Progenitor cell of endocrine pancreas (in vitro differentiated cells): ENCODE measurements around the gene BARHL2. TPM values are rescaled to one million over a fixed set of nuclear protein-coding genes. Genes with fewer than 3 reads are reported as not detected.

ENCODE experiments used
- DNase-seq: peaks from one replicate; pipeline ENCODE4 v3.0.0; 2021; ENCODE audit warnings: low spot score; ENCODE audit not compliant: unreplicated experiment
- H3K27ac Mint-ChIP-seq: 2 replicates; pipeline ENCODE4 v1.8.0; 2021; ENCODE audit warnings: mild to moderate bottlenecking, moderate library complexity, mixed read lengths
- H3K27me3 Mint-ChIP-seq: 2 replicates; pipeline ENCODE4 v1.8.0; 2021; ENCODE audit warnings: mixed read lengths
- H3K36me3 Mint-ChIP-seq: 2 replicates; pipeline ENCODE4 v1.8.0; 2022; ENCODE audit warnings: mixed read lengths; ENCODE audit not compliant: insufficient read depth
- H3K4me1 Mint-ChIP-seq: 2 replicates; pipeline ENCODE4 v1.8.0; 2021; ENCODE audit warnings: low read depth, mixed read lengths
- H3K4me3 Mint-ChIP-seq: 2 replicates; pipeline ENCODE4 v1.8.0; 2021; ENCODE audit warnings: low read depth, mild to moderate bottlenecking, moderate library complexity, mixed read lengths
- H3K9me3 Mint-ChIP-seq: 2 replicates; pipeline ENCODE4 v1.8.0; 2021; ENCODE audit warnings: low read depth, mixed read lengths
- CTCF ChIP-seq: fragments of 200-600 bp; sonication (generic); IDR thresholded peaks from one replicate; pipeline ENCODE4 v1.5.0; 2021; ENCODE audit warnings: antibody characterized with exemption, mild to moderate bottlenecking; ENCODE audit not compliant: unreplicated experiment
- total RNA-seq: library from RNA; stranded (reverse); gene quantifications from 2 replicates; pipeline ENCODE4 v1.2.1, GENCODE V29; 2021

The BARHL2 gene
- total RNA-seq, 1 donor from 2014 or later, result not detected

- no peak for TF ChIP-seq CTCF
- Mint-ChIP-seq H3K4me1 (peaks cover 21% of the 10 kb centered on the region), H3K27me3 (peaks cover 97% of the 10 kb centered on the region), H3K36me3 (no peaks in the 10 kb centered on the region), H3K4me3 (peak overlapping the region; percentile 14), H3K9me3 (no peaks in the 10 kb centered on the region), H3K27ac (peak overlapping the region; percentile 67)
- no peak for DNase-seq
These were observed 7.3 kb upstream of the BARHL2 start for GRCh38 chr1:90724361-90724760.

DNA sequence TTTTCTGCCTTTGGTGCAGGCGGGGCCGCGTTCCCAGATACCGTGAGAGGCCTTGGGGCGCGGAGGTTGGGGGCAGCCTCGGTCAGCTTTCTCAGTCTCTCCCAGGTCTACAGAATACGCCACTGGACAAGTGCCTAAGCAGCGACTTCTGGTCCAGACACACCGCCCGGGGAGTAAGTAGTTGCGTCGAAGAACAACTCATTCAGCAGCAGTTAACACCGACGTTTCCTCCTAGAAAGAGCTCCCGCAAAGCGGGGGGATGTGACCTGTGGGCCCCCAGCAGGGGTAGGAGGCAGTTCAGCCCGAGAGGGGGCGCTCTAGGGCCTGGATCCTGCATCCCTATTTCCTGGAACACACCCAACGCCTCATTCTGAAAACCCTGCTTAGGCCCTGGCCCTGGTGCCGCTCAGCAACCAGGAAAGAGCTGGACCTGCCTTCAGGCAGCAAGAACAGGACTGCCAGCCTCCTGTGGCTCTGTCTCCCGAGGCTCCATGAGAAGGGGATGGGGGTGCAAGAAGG, 6.5 kb upstream of the BARHL2 start:
- Mint-ChIP-seq H3K27ac (no peak overlapping the region), H3K36me3 (no peaks in the 10 kb centered on the region), H3K9me3 (no peaks in the 10 kb centered on the region), H3K4me1 (peaks cover 20% of the 10 kb centered on the region), H3K4me3 (no peak overlapping the region), H3K27me3 (peaks cover 98% of the 10 kb centered on the region)
- peak; percentile 45 for TF ChIP-seq CTCF
- no peak for DNase-seq

GRCh38 chr1:90722874-90723589, 5.9 kb upstream of the BARHL2 start:
- TF ChIP-seq CTCF, result no peak
- H3K27ac Mint-ChIP-seq, result no peak overlapping the region
- no peaks in the 10 kb centered on the region for H3K36me3 Mint-ChIP-seq
- H3K4me3 Mint-ChIP-seq, result no peak overlapping the region
- H3K27me3 Mint-ChIP-seq, result peaks cover 97% of the 10 kb centered on the region
- peaks cover 21% of the 10 kb centered on the region for H3K4me1 Mint-ChIP-seq
- no peak for DNase-seq
- H3K9me3 Mint-ChIP-seq, result no peaks in the 10 kb centered on the region

DNA sequence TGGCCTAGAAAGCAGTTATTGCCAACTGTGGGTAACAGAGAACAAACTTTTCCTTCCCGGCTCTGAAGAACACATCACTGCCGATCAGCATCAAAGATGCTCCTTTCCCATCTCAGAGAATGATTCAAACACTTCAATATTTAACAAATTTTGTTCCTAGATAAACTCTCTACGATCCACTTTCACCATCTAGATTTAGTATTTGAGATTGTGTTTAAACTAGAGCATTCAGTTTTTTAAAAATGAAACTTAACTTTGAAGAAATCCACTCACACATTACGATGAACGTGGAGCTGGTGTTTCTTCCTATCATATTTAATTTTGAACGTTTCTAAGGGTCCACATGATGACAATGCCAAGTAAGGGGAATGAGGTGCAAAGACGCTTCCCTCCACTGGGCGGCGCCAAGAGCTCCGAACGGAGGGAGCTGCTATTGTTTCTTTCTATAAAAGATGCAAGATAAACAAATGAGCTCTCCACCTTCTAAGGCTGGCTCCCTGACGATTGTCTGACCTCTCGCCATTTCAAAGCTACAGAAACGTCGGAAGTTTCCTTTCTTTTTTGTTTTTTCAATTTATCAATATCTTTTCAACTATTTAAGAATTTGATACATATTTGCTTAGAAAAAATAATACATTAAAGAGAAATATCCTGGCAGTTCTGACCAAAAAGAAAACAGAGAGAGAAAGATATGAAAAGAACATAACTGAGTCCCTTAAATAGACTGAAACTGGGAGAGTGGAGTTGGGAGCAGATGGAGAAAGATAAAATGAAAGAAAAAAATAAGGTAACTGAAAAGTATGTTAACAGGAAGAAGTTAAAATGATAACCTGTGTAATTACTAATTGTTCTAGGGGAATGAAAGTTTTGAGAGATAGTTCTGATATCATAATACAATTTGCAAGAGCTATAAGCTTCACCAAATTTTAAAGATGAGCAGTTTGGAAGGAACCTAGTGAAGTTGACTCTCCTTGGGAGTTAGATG, 4.4 kb upstream of the BARHL2 start:
- TF ChIP-seq CTCF, result peak; percentile 89
- H3K36me3 Mint-ChIP-seq, result no peaks in the 10 kb centered on the region
- H3K27me3 Mint-ChIP-seq, result peaks cover 92% of the 10 kb centered on the region
- no peak for DNase-seq
- no peak overlapping the region for H3K27ac Mint-ChIP-seq
- H3K9me3 Mint-ChIP-seq, result no peaks in the 10 kb centered on the region
- H3K4me1 Mint-ChIP-seq, result peaks cover 26% of the 10 kb centered on the region
- no peak overlapping the region for H3K4me3 Mint-ChIP-seq

DNA sequence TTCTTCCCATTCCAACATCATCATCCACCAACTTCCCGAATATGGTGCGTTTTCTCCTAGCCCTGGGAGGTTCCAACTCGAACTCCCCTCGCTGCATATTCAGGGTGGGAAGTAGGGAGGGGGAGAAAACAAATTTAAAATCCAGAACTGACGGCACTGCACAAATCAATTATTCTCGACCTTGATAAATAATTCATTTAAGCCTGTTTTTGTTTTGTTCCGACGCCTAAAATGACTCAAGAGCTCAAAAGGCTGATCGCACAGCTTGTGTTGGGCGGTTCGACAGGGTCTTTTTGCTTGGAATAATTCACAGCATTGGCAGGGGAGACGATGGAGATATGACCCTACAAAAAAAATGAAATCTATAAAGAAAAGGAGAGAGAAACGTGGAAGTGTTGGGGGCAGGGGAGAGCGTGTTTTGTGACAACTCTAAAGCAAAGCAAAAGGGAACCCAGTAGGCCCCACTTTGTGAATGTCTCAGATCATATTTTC, 3.1 kb upstream of the BARHL2 start:
- no peak overlapping the region for H3K4me3 Mint-ChIP-seq
- no peaks in the 10 kb centered on the region for H3K36me3 Mint-ChIP-seq

More for the DNA sequence above, 3.1 kb upstream of the BARHL2 start:
- no peak overlapping the region for H3K27ac Mint-ChIP-seq
- TF ChIP-seq CTCF, result no peak
- no peaks in the 10 kb centered on the region for H3K9me3 Mint-ChIP-seq
- DNase-seq, result no peak
- peaks cover 16% of the 10 kb centered on the region for H3K4me1 Mint-ChIP-seq
- peaks cover 92% of the 10 kb centered on the region for H3K27me3 Mint-ChIP-seq
